Endothelial cell of umbilical vein (primary cell): ENCODE results near the gene TNFRSF8. TPM values are rescaled to one million over a fixed set of nuclear protein-coding genes. Genes with fewer than 3 reads are reported as not detected.

Experiments used
- BruUV-seq: library from RNA; stranded (reverse); fragments of 400-500 nt; replicated peaks from 2 replicates; lab custom pipeline; 2021; lab: Mats Ljungman, UMichigan
- CTCF ChIA-PET: fragments of 300-600, 350-600 bp; sonication (Branson Sonifier 250); formaldehyde crosslinking; loops from one replicate; lab custom pipeline; 2021; ENCODE audit warnings: antibody characterized with exemption, inconsistent platforms; lab: Charles Lee
- POLR2A ChIA-PET: fragments of 300-600, 350-600 bp; sonication (Branson Sonifier 250); formaldehyde crosslinking; loops from one replicate; lab custom pipeline; 2021; ENCODE audit warnings: antibody characterized with exemption, inconsistent platforms; lab: Charles Lee
- DNase-seq: peaks from one replicate; pipeline ENCODE4 v3.0.0-alpha.2; 2011; ENCODE audit warnings: low read depth, low spot score
- FAIRE-seq: peaks from 2 replicates; lab custom pipeline; 2011; peaks lifted over from hg19 to GRCh38; lab: Jason Lieb, UNC
- H2AFZ ChIP-seq: 2 replicates; pipeline ENCODE4 v1.6.0; 2012; ENCODE audit warnings: low read depth, low read length, control low read depth, inconsistent platforms
- H3K27ac ChIP-seq: 2 replicates; pipeline ENCODE4 v1.5.1; 2011; ENCODE audit warnings: low read depth, mild to moderate bottlenecking, control low read depth, low read length, moderate library complexity; ENCODE audit not compliant: insufficient read depth
- H3K27me3 ChIP-seq, 2 experiments: 2 replicates each; pipeline versions ENCODE4 v1.6.0 to v1.6.1; 2011; ENCODE audit warnings: low read length in 2 of 2, mixed read lengths in 1 of 2; ENCODE audit not compliant: control insufficient read depth in 2 of 2, insufficient read depth in 2 of 2
- H3K36me3 ChIP-seq, 2 experiments: 2 replicates in 1 of 2; 3 replicates in 1 of 2; pipeline ENCODE4 v1.5.1; 2011; ENCODE audit warnings: low read length in 2 of 2, mild to moderate bottlenecking in 1 of 2, moderate library complexity in 1 of 2; ENCODE audit not compliant: control insufficient read depth in 2 of 2, insufficient read depth in 2 of 2; ENCODE audit errors: extremely low read depth in 1 of 2
- H3K4me1 ChIP-seq: 3 replicates; pipeline ENCODE4 v1.5.1; 2011; ENCODE audit warnings: mild to moderate bottlenecking, low read length; ENCODE audit not compliant: control insufficient read depth, insufficient read depth; ENCODE audit errors: extremely low read depth
- H3K4me2 ChIP-seq: 2 replicates; pipeline ENCODE4 v1.6.1; 2011; ENCODE audit warnings: low read length, control low read depth, mixed read lengths; ENCODE audit not compliant: insufficient read depth
- H3K4me3 ChIP-seq, 3 experiments: fragments of 200-600 bp in 1 of 3; sonication (generic), shearing (Covaris generic) in 1 of 3; replicated peaks in 1 of 3; 2 replicates each; pipeline ENCODE4 v1.5.1; 2011 to 2016; ENCODE audit warnings: control low read depth in 3 of 3, low read length in 3 of 3, mild to moderate bottlenecking in 2 of 3, inconsistent platforms in 1 of 3, low read depth in 1 of 3, moderate library complexity in 1 of 3; ENCODE audit not compliant: insufficient read depth in 1 of 3
- H3K79me2 ChIP-seq: 2 replicates; pipeline ENCODE4 v1.6.0; 2012; ENCODE audit warnings: low read length, inconsistent platforms; ENCODE audit not compliant: control insufficient read depth, insufficient read depth
- H3K9ac ChIP-seq: replicated peaks from 2 replicates; pipeline ENCODE3; 2011; ENCODE audit warnings: low read length, control low read depth; ENCODE audit not compliant: insufficient read depth; ENCODE audit errors: extremely low read depth
- H3K9me1 ChIP-seq: replicated peaks from 3 replicates; pipeline ENCODE4 v1.6.0; 2011; ENCODE audit warnings: mild to moderate bottlenecking, low read length; ENCODE audit not compliant: control insufficient read depth, insufficient read depth; ENCODE audit errors: extremely low read depth
- H3K9me3 ChIP-seq: replicated peaks from 2 replicates; pipeline ENCODE4 v1.5.1; 2012; ENCODE audit warnings: low read length, inconsistent platforms; ENCODE audit not compliant: control insufficient read depth, insufficient read depth
- H4K20me1 ChIP-seq: replicated peaks from 2 replicates; pipeline ENCODE3; 2011; ENCODE audit warnings: mild to moderate bottlenecking, low read length; ENCODE audit not compliant: control insufficient read depth, insufficient read depth; ENCODE audit errors: extremely low read depth
- CTCF ChIP-seq, 2 donors: IDR thresholded peaks; 1 replicate in 1 of 2; 2 replicates in 1 of 2; pipeline ENCODE4 v1.5.1; 2011; ENCODE audit warnings: low read length in 2 of 2, mild to moderate bottlenecking in 2 of 2, moderate library complexity in 2 of 2, control low read depth in 1 of 2, inconsistent platforms in 1 of 2, low read depth in 1 of 2; ENCODE audit not compliant: insufficient read depth in 1 of 2; ENCODE audit errors: extremely low read depth in 1 of 2
- EZH2 ChIP-seq: IDR thresholded peaks from 2 replicates; pipeline ENCODE4 v1.6.1; 2012; ENCODE audit warnings: borderline replicate concordance, low read depth, mild to moderate bottlenecking, moderate library complexity, low read length, inconsistent platforms; ENCODE audit not compliant: severe bottlenecking
- FOS ChIP-seq: IDR thresholded peaks from 2 replicates; pipeline ENCODE4 v1.6.1; 2011; ENCODE audit warnings: mild to moderate bottlenecking, low read length, moderate library complexity, borderline replicate concordance; ENCODE audit not compliant: insufficient read depth
- GATA2 ChIP-seq: IDR thresholded peaks from 2 replicates; pipeline ENCODE4 v1.7.0; 2011; ENCODE audit warnings: low read depth, mild to moderate bottlenecking, moderate library complexity, mixed read lengths, low read length; ENCODE audit not compliant: insufficient read length, insufficient read depth
- JUN ChIP-seq: IDR thresholded peaks from 2 replicates; pipeline ENCODE4 v1.6.1; 2011; ENCODE audit warnings: borderline replicate concordance, low read depth; ENCODE audit not compliant: insufficient read length, insufficient read depth
- MAX ChIP-seq: IDR thresholded peaks from 2 replicates; pipeline ENCODE4 v1.6.1; 2011; ENCODE audit not compliant: insufficient read depth, insufficient read length
- MYC ChIP-seq: IDR thresholded peaks from one replicate; pipeline ENCODE4 v1.6.1; 2011; ENCODE audit warnings: mild to moderate bottlenecking, low read depth, low read length
- POLR2A ChIP-seq: IDR thresholded peaks from 2 replicates; pipeline ENCODE4 v1.6.1; 2012; ENCODE audit warnings: low read depth, mild to moderate bottlenecking, control low read depth, low read length
- POLR2AphosphoS5 ChIP-seq: IDR thresholded peaks from 2 replicates; pipeline ENCODE4 v1.6.1; 2012; ENCODE audit warnings: low read depth, mild to moderate bottlenecking, control low read depth, low read length, moderate library complexity; ENCODE audit not compliant: insufficient read depth
- dilution Hi-C: fragments of 300-500 bp; cut with MboI; formaldehyde crosslinking; loops from one replicate; pipeline ENCODE4 v1.15.0; 2019; ENCODE audit warnings: low sequenced_read_pairs; ENCODE audit not compliant: extremely low pct_ligation_motif_present
- intact Hi-C: fragments of 100-400 bp; cut with micrococcal nuclease; formaldehyde crosslinking; loops from one replicate; pipeline ENCODE4 v1.10.0; 2022
- polyA plus RNA-seq, 4 experiments: library from polyadenylated mRNA; depleted of rRNA in 3 of 4; stranded (reverse) in 3 of 4; unstranded in 1 of 4; fragments of >200 nt; gene quantifications; 2 replicates each; pipeline versions ENCODE4 v1.2.1 to v1.2.3, GENCODE V29; 2011 to 2012; ENCODE audit warnings: missing spikeins in 1 of 4
- total RNA-seq: library from RNA; stranded (reverse); gene quantifications from 2 replicates; pipeline ENCODE4 v1.2.3, GENCODE V29; 2021

The TNFRSF8 gene
- total and polyA plus RNA-seq, 2 donors (not counting 3 experiments of a cell fraction or from before 2014, with no cell fraction given) = 0.47 TPM; not detected in 1

GRCh38 chr1:12080156-12080555 lies 17.1 kb downstream of the TNFRSF8 start:
- Histone ChIP-seq H3K9me3 (no peaks in the 10 kb centered on the region), H3K9me1 (no peaks in the 10 kb centered on the region), H4K20me1 (no peaks in the 10 kb centered on the region), H3K4me2 (no peak overlapping the region), H3K9ac (no peak overlapping the region), H3K27ac (no peak overlapping the region), H3K27me3 (peaks cover 0 to 7% of the 10 kb centered on the region in 2 experiments), H3K79me2 (no peaks in the 10 kb centered on the region), H2AFZ (no peak overlapping the region), H3K4me3 (no peak overlapping the region), H3K36me3 (no peaks in the 10 kb centered on the region), H3K4me1 (no peaks in the 10 kb centered on the region)
- no TSS peak for BruUV-seq
- DNase-seq = no peak
- ChIA-PET CTCF (interaction anchor here (0.6 to 2.6 kb wide), 20 partner anchors 9 to 1043 kb away, joined by 3 to 17 read pairs (median 4); partner anchors contain the start of gene TNFRSF8), POLR2A (interaction anchor here (1.9 kb wide), 1 partner anchor 171 kb away, joined by 13 read pairs; no protein-coding TSS in a partner anchor)
- dilution Hi-C loops (no loop called here), intact Hi-C loops (no loop called here)
- no peak for FAIRE-seq
- TF ChIP-seq JUN (no peak), MYC (no peak), POLR2A (no peak), GATA2 (no peak)

GRCh38 chr1:12080773-12081556 lies 17.9 kb downstream of the TNFRSF8 start:
- H3K27me3 ChIP-seq = peaks cover 0 to 7% of the 10 kb centered on the region in 2 experiments
- CTCF ChIA-PET = interaction anchor here (0.6 to 2.3 kb wide), 7 partner anchors 10 to 243 kb away, joined by 3 to 17 read pairs (median 9); no protein-coding TSS in a partner anchor
- BruUV-seq = no TSS peak
- no peak overlapping the region for H2AFZ ChIP-seq
- no peak overlapping the region for H3K4me3 ChIP-seq
- TF ChIP-seq JUN (no peak), POLR2AphosphoS5 (no peak), FOS (no peak), GATA2 (no peak), POLR2A (no peak), EZH2 (no peak), MYC (no peak), MAX (no peak), CTCF (IDR thresholded peaks at IDR 0.05; ENCODE audit: extremely low read depth in 1 of 2, insufficient read depth in 1 of 2, low read depth in 1 of 2, low read length in 2 of 2) (no peak)
- H3K27ac ChIP-seq = no peak overlapping the region
- no peaks in the 10 kb centered on the region for H3K79me2 ChIP-seq
- no peaks in the 10 kb centered on the region for H4K20me1 ChIP-seq
- no peaks in the 10 kb centered on the region for H3K36me3 ChIP-seq
- no peaks in the 10 kb centered on the region for H3K9me1 ChIP-seq
- no peaks in the 10 kb centered on the region for H3K4me1 ChIP-seq
- H3K4me2 ChIP-seq = no peak overlapping the region
- dilution Hi-C loops (no loop called here), intact Hi-C loops (no loop called here)
- POLR2A ChIA-PET = no interaction called here
- no peaks in the 10 kb centered on the region for H3K9me3 ChIP-seq
- DNase-seq (no peak), FAIRE-seq (no peak)
- H3K9ac ChIP-seq = no peak overlapping the region
